Midbrain (tissue), 1 donor: Measurements from ENCODE around the gene EXOC2.
"Not testable (repeated sequence)": the region's sequence is repeated elsewhere in the genome, so short reads cannot be mapped to it uniquely, and the experiment has no call there.

ENCODE experiments used
- DNase-seq: peaks from one replicate; lab custom pipeline; 2025; lab: John Stamatoyannopoulos, UW

Gene EXOC2

GRCh38 chr6:582370-582769, 110.6 kb downstream of the EXOC2 start:
- no peak for DNase-seq

DNA sequence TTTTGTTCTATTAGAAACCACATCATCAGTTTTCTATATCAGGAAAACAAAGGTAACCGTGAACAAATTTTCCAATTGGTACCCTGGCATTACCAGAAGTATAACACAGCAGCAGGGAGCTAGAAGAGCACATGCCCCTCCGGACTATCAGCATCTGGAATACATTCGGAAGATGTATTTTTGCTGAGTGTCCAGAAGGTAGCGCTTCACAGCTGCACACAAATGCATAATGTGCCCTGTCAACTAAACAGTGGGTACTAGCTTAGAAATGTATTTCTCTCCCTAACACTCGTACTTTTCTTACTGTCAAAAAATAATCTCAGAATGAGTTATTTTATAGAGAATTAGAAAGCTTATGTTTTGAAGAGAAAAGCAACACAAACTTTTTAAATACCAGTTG, 113.6 kb downstream of the EXOC2 start:
- no peak for DNase-seq

DNA sequence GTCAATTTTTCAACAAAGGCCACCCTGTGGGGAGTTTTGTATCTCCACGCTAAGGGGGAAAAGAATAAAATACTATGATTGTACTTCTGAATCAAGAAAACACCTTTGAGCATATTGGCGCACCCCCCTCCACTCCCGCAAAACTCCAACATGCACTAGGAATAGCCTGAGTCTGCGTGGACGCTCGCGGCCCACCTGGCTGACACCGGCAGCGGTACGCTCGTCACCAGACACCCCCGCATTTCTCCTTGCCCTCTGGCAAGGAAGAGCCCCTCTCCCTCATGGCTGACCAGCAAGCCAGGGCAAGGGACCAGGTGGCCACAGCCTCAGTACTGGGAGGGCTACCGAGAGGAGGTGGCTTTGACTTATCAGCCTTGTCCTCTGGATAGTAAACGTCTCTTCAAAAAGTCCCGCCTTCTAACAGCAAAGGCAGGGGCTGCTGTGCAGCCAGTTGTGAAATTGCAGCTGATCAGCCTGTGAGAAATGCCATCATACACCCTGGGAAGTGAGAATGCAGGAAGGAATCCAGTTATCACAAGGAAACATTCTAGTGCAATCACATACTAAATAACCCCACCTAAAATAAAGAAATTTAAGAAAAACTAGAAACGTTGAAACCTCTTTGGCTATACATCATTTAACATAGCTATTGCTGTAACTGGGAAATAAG, 120.2 kb downstream of the EXOC2 start:
- DNase-seq, result no peak

GRCh38 chr6:571892-572291, 121.0 kb downstream of the EXOC2 start:
- DNase-seq, result no peak

- no peak for DNase-seq
Observed at GRCh38 chr6:570825-571224, 122.1 kb downstream of the EXOC2 start.

DNA sequence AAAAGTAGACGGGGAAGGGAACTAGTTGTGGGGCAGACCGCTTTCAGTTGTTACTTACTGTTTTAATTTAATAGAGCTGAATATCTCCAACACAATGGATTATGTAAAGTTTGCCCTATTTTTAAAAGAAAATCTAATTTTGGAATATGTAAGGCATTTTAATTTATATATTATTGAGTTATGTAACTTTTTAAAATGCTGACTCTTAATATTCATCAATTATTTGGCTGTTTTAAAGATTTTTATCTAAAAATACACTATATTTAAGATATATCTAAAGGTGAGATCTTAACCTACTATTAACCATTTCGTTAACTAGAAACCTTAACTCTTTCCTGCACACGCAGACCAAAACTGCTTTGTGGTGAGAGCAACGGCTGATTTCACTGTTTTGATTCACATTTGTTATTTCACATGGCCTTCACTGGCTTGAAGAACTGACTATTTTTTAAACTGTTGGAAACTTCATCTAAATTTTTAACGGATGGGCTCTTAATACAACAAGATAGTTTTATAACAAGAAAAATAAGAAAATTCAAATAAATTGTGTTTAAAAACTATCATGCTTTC, 123.9 kb downstream of the EXOC2 start:
- DNase-seq, result no peak

- no peak for DNase-seq
Observed at GRCh38 chr6:568085-568484, 124.9 kb downstream of the EXOC2 start.

GRCh38 chr6:563863-564262, 129.1 kb downstream of the EXOC2 start:
- DNase-seq, result no peak

GRCh38 chr6:562052-562676, 130.8 kb downstream of the EXOC2 start:
- no peak for DNase-seq

GRCh38 chr6:561335-561734, 131.6 kb downstream of the EXOC2 start:
- not testable (repeated sequence) for DNase-seq

GRCh38 chr6:558959-559358, 134.0 kb downstream of the EXOC2 start:
- DNase-seq, result no peak

- DNase-seq, result no peak
Observed at GRCh38 chr6:558089-558488, 134.8 kb downstream of the EXOC2 start.

- no peak for DNase-seq
Observed at GRCh38 chr6:551829-552350, 141.0 kb downstream of the EXOC2 start.

- DNase-seq, result no peak
Observed at GRCh38 chr6:551405-551804, 141.5 kb downstream of the EXOC2 start.

- no peak for DNase-seq
Observed at GRCh38 chr6:549906-550305, 143.0 kb downstream of the EXOC2 start.

GRCh38 chr6:548517-548916, 144.4 kb downstream of the EXOC2 start:
- no peak for DNase-seq

- DNase-seq, result no peak
Observed at GRCh38 chr6:548091-548490, 144.8 kb downstream of the EXOC2 start.

- no peak for DNase-seq
Observed at GRCh38 chr6:540490-540889, 152.4 kb downstream of the EXOC2 start.

GRCh38 chr6:537114-537513, 155.8 kb downstream of the EXOC2 start:
- DNase-seq, result no peak

- DNase-seq, result no peak
Observed at GRCh38 chr6:530425-530824, 162.5 kb downstream of the EXOC2 start.

DNA sequence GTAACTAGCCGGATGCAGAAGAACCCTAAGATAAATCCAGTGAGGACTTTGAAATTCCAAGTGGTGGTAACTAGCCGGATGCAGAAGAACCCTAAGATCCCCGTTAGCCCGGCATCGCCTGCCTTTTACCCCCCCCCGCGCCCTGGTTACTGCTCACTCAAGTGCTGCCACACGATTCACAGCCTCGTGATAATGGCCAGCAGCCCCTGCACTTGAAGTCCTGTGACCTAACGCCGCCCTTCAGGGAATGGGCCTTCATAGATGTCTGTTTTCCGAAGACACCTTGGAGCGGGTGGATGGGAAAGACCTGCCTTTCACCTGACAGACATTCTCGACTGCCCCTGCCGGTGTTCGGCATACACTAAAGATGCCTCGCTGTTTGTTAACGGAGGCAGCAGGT, 163.9 kb downstream of the EXOC2 start:
- no peak for DNase-seq

DNA sequence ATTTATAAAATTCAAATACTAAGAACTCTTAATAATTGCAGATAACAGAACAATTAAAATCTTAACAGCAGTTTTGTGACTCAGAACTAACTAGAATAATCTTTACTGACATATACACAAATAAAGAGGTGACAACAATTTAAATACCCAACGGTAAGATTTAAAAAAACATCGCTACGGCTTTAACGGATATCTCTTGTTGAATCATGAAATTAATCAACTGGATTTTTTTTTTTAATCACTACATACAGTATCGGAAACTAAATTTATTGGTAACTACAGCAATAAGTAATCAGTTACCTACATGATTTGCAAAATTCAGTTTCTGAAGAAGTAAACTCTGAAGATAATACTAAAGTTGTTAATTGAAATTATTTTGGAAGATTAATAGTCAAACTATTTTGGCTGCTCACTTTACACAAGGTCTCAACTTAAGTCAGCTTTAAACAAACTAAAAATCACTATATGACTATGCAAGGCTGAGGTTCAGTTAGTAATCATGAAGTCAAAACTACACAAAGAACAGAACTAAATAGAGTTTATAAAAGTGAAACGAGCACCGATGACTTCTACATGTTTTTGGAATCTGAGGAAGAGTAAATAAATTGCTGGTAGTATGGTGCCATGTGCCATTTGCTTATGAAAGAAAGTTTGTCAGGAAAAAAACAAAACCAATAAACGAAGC, 164.8 kb downstream of the EXOC2 start:
- DNase-seq, result no peak

DNA sequence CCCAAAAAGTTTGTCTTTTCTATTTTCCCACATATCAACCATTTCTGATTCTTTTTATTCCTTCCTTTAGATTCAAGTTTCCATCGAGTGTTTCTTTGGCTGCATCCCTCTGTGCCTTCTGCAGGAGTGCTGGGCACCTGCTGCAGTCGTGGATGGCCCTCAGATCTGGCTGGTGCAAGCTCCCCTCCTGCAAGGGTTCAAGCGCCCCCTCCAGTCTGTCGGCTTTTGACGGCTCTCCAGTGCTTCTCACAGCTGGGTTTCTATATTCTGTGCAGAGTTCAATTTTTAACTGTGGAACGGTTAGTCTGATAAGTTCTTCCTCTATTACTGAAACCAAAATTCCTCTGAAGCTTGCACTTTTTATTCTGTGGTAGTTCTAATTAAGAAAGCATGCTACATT, 168.1 kb downstream of the EXOC2 start:
- DNase-seq, result peak; percentile 49
